DMS 273 (cell line): ENCODE measurements around the gene TGFBR3L.

Experiments
- DNase-seq: peaks from one replicate; lab custom pipeline; 2025; ENCODE audit not compliant: unreplicated experiment; lab: John Stamatoyannopoulos, UW

The TGFBR3L gene

DNA sequence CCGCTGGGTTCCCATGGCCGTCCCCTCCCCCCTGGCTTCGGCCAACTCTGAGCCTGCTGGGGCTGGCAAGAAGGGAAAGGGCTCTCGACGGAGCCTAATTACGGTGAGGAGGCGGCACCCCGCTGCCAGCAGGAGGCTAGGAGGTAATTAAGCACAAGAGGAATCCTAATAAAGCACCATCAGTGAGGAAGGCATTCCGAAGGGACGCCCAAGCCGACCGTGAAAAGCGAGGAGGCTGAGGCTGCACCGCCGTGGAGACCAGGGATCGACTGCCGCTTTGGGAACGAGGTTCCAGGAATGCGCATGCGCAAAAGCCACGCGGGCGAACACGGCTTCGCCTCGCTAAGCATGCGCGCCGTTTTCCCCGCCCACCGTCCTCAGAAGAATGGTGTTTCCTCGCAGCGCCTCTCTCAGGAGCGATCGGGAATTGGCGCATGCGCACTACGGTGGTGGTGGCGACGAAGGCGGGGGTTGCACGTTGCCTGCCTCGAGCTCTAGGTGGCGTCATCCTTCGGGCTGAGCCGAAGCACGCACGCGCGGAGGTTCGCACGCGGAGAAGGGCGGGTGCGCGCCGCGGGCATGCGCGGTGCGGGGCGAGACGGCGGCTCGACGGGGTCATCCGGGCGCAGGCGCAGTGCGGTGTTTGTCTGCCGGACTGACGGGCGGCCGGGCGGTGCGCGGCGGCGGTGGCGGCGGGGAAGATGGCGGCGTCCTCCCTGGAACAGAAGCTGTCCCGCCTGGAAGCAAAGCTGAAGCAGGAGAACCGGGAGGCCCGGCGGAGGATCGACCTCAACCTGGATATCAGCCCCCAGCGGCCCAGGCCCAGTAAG lies 11.2 kb upstream of the TGFBR3L start, which contains the start of gene MAP2K7:
TSS of gene MAP2K7 (plus strand) at position 634 of the 830 bp plus-strand sequence. CDS start at position 702, 68 bp downstream.
- peak; percentile 100 for DNase-seq

DNA sequence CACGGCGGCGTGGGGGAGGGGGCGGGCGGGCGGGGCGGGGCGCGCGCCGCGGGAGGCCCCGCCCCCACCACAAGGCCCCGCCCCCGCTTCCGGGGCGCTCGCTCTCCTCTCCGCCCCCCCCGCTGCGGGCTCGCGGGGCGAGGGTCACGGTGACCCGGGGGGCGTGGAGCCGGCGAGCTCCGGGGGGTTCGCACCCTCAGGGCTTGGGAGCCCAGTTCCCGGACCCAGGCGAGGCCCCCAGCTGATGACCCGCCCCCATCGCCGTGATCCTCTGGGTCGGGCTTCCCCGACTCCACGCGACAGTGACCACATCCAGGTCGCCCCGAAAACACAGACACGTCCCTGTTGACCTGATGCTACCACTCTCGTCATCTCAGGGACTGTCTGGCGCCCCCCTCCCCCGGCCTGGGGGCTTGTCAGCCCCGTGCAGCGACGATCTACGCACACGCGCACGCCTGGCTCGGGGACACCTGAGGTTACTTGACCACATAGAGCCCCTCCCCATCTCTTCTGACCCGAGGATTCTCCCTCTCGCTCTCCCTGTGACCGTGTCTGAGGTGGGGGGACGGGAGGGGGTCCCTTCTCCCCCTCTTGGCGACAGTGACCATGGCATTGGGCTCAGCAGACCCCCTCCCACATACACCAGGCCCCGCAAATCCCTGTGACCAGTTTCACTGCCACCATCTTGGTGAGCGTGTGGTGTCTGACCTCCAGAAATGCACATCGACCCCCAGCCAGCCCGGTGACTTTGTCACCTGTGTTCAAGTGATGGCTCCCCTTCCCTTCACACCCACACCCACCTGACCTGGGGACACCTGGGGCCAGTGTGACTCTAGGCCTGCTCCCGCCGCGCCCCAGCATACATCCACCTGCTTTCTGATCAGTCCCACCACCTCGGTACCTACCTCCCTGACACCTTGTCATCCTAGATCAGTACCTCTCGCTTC lies 10.3 kb upstream of the TGFBR3L start:
- DNase-seq, result peak; percentile 81

DNA sequence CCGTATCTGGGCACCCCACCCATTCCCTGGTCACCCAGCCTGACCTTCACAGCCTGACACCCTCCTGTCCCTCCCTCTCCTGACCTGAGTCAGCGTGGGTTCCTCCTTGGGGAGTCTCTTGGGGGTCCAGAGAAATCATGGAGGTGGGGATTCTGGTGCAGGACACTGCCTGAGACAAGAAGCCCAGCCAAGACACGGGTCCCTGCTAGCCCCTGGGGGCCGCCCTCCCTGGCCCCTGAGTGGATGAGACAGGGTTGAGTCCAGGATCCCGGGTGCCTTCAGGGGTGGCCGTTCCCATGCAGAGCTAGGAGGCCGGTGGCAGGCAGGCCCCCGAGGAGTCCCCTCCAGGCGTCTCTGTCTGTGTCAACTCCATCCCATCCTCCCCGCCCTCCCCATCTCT lies 9.4 kb upstream of the TGFBR3L start:
- DNase-seq, result no peak

DNA sequence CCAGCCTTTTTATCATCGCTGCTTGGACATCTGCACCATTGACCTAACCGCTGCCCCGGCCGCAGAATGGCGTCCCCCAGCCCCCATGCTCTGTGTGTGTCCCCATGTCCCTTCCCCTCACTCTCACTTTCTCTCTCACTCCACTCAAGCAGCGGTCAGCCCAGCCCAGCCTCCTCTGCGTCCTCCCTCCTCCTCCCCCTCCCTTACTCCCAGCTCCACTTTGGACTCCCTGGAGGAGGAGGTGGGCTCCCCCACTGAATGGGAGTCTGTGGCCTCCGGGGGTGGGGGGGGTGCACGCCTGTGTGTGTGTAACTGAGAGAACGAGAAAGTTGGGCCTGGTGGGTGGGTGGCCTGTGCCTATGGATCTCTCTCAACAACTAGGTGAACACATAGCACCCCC lies 8.8 kb upstream of the TGFBR3L start:
- no peak for DNase-seq

DNA sequence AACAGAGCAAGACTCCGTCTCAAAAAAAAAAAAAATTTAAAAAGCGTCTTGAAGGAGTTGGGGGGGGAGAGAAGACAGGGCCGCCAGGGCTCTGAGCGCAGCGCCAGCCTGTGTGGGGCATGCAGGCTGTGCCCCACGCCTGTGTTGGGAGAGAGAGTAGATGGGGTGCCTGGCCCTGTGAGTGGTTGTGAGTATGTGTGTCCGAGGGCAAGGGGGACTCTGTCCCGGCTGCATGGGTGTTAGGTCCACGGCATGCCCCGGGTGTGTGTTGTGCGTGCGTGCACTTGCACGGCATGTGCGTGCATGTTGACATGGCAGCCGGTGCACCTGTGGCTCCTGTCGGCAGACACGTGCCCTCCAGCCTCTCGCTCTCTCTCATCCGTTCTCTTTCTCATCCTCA lies 7.5 kb upstream of the TGFBR3L start:
- no peak for DNase-seq

- DNase-seq, result no peak
Observed at GRCh38 chr19:7907544-7907943, 7.1 kb upstream of the TGFBR3L start.

DNA sequence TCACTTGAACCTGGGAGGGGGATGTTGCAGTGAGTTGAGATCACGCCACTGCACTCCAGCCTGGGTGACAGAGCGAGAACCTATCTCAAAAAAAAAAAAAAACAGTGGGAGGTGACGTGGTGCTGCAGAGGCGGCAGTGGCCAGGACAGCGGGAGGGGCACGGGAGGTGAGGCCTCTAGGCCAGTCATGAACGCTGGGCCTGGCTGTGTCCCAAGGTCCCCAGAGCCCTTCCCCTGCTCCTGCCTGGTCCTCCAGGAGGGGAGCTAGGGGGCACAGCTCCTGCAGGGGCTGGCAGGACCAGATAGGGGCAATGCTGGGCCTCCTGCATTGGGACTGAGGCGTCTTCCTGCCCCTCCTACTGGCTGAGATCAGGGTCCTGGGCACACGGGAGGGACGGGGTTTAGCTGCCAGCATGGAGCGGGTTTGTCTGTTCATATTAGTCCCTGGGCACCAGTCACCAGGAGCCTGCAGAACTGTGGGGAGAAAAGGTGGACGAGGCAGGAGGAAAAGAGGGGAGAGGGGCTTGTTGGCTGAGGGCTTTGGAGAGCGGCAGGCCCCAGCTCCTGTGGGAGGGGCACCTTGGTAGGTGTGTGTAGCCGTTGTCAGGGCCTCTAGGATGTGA lies 6.4 kb upstream of the TGFBR3L start:
- no peak for DNase-seq

- DNase-seq, result no peak
Observed at GRCh38 chr19:7908742-7909461, 5.7 kb upstream of the TGFBR3L start.

DNA sequence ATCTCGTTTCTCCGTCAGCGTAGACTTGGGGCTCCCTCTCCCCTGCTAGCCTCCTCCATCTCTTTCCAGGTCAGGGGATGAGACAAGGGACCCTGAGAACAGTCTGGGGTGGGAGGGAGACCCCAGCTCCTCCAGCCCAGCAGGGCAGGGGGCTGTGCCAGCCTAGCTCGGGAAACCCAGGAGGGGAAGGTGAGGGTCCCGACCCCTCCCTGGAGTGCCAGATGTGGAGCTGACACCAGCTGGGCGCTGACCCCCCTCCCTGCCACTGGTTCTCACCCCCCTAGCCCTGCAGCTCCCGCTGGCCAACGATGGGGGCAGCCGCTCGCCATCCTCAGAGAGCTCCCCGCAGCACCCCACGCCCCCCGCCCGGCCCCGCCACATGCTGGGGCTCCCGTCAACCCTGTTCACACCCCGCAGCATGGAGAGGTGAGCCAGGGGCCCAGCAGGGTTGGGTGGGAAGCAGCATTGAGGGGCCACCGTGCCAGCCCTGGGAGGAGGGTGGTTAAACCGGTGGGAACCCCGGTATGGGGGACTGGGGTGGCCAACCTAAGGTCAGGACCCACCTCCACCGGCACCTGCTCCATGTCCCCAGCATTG lies 5.1 kb upstream of the TGFBR3L start:
- no peak for DNase-seq

GRCh38 chr19:7910321-7911161 lies 4.1 kb upstream of the TGFBR3L start:
- no peak for DNase-seq

DNA sequence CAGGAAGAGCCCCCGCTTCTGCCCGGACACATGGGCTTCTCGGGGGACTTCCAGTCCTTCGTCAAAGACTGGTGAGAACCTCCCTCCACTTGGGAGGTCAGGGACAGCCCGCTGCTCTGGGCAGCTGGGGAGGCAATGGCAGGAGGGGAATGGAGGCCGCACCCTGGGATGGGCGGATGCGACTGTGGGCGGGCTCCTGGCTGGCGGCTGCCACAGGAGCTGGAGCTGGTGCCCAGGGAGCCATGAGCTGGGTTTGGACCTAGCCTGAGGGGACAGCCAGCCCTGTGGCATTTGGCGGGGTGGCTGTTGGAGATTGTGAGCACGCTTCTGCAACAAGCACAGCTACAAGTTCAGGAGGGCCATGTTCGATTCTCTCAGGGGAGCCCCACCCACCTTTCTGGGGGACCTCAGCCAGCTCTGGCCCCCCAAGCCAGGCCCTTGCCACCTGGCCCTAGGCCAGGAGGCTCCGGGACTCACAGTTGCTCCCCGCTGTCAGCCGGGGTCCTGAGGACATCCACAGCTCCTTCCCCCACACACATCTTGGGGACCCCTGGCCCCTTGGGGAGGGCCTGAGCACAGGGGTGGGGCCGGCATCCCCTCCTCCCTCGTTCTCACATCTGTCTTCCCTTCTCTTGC lies 3.0 kb upstream of the TGFBR3L start:
- no peak for DNase-seq

DNA sequence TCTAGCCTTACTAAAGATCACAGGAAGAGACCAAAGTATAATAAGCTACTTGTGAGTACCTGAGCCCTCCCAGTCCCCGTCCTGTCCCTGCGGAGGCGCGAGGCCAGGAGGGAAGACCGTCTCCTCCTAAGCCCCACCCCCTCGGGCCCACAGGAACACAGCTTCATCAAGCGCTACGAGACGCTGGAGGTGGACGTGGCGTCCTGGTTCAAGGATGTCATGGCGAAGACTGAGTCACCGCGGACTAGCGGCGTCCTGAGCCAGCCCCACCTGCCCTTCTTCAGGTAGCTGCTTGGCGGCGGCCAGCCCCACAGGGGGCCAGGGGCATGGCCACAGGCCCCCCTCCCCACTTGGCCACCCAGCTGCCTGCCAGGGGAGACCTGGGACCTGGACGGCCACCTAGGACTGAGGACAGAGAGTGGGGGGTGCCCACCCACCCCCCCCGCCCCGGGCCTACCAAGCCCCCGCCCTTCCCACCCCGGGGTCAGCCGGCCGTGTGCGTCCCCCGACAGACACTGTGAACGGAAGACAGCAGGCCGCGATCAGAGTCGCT lies 2.4 kb upstream of the TGFBR3L start:
- DNase-seq, result no peak

GRCh38 chr19:7912697-7913564 lies 1.7 kb upstream of the TGFBR3L start:
- DNase-seq, result no peak

- DNase-seq, result no peak
Observed at GRCh38 chr19:7913652-7914051, 978 bp upstream of the TGFBR3L start.

DNA sequence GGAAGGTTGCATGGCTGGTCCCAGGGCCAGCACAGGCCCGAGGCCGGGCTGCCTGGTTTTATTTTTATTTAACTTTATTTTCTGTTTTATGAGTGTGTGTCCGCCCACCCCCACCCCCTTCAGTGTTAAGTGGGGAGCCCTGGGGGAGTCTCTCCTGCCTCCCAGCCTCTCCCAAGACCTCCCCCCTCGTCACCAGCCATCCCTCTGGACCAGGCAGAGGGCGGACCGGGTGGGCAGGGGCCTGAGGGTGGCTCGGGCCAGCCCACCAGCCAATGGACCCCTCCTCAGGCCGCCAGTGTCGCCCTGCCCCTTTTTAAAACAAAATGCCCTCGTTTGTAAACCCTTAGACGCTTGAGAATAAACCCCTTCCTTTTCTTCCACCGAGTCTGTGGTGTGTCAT lies 531 bp upstream of the TGFBR3L start:
- DNase-seq, result no peak

GRCh38 chr19:7915250-7916102 lies 846 bp downstream of the TGFBR3L start:
- no peak for DNase-seq
